HEK293 (cell line): ENCODE results near the gene UGT2B7.
"Not testable (repeated sequence)": the region's sequence is repeated elsewhere in the genome, so short reads cannot be mapped to it uniquely, and the experiment has no call there.

Experiments used
- ZBTB26 ChIP-seq: fragments of 450-650 bp; formaldehyde crosslinking; optimal IDR thresholded peaks from 2 replicates; pipeline ENCODE3; 2016; ENCODE audit warnings: missing biosample characterization, mild to moderate bottlenecking, missing genetic modification characterization
- ZNF274 ChIP-seq, 2 experiments: fragments of 200-500 bp in 1 of 2; fragments of 450-650 bp in 1 of 2; sonication (Bioruptor generic) in 1 of 2; formaldehyde crosslinking in 1 of 2; IDR thresholded peaks; 2 replicates each; pipeline versions ENCODE4 v1.5.1 to v1.6.1; 2014 to 2016; ENCODE audit warnings: borderline replicate concordance in 1 of 2, inconsistent platforms in 1 of 2, low read length in 1 of 2, missing biosample characterization in 1 of 2, missing genetic modification characterization in 1 of 2
- ZNF571 ChIP-seq: fragments of 450-650 bp; formaldehyde crosslinking; IDR thresholded peaks from 2 replicates; pipeline ENCODE4 v1.5.0; 2017; ENCODE audit warnings: missing biosample characterization, missing genetic modification characterization
- ZNF600 ChIP-seq: fragments of 450-650 bp; formaldehyde crosslinking; IDR thresholded peaks from 2 replicates; pipeline ENCODE4 v1.5.1; 2016; ENCODE audit warnings: missing biosample characterization, missing genetic modification characterization

- not testable (repeated sequence) for TF ChIP-seq ZBTB26; ZNF600 (tag by site-specific recombination); ZNF571 (tag by site-specific recombination); ZNF274 (IDR thresholded peaks at IDR 0.05; ENCODE audit: low read length); ZNF274 (tag by site-specific recombination; IDR thresholded peaks at IDR 0.05; ENCODE audit: borderline replicate concordance)
Measured at GRCh38 chr4:69050853-69051575, 45.3 kb upstream of the UGT2B7 start.
